ENCODE data around the gene KLK11.

- TF ChIP-seq, protein P1, sequence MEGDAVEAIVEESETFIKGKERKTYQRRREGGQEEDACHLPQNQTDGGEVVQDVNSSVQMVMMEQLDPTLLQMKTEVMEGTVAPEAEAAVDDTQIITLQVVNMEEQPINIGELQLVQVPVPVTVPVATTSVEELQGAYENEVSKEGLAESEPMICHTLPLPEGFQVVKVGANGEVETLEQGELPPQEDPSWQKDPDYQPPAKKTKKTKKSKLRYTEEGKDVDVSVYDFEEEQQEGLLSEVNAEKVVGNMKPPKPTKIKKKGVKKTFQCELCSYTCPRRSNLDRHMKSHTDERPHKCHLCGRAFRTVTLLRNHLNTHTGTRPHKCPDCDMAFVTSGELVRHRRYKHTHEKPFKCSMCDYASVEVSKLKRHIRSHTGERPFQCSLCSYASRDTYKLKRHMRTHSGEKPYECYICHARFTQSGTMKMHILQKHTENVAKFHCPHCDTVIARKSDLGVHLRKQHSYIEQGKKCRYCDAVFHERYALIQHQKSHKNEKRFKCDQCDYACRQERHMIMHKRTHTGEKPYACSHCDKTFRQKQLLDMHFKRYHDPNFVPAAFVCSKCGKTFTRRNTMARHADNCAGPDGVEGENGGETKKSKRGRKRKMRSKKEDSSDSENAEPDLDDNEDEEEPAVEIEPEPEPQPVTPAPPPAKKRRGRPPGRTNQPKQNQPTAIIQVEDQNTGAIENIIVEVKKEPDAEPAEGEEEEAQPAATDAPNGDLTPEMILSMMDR (IDR thresholded peaks at IDR 0.05), result no peak
- no peak for TF ChIP-seq POLR2A (IDR thresholded peaks at IDR 0.05)
These were observed 7.5 kb downstream of the KLK11 start for GRCh38 chr19:51018745-51019543.
